Left lung (tissue), 10 donors: ENCODE data around the gene SMIM1. TPM values are rescaled to one million over a fixed set of nuclear protein-coding genes. Genes with fewer than 3 reads are reported as not detected.

Experiments
- ATAC-seq: fragments of 200-7000 bp; cut with Tn5 transposase; one replicate; pipeline ENCODE4 v1.9.1; 2020; ENCODE audit warnings: moderate library complexity
- DNase-seq, 4 donors: peaks; one replicate each; pipeline ENCODE4 v3.0.0-alpha.2; 2013 to 2020
- H3K27ac ChIP-seq, 2 donors: fragments of 200-600 bp; sonication (generic) in 1 of 2; one replicate each; pipeline versions ENCODE4 v1.5.0 to v1.8.0; 2020 to 2021
- H3K27me3 ChIP-seq, 2 donors: fragments of 200-600 bp; sonication (generic) in 1 of 2; one replicate each; pipeline versions ENCODE4 v1.5.0 to v1.8.0; 2020 to 2021
- H3K36me3 ChIP-seq, 2 donors: fragments of 200-600 bp; sonication (generic) in 1 of 2; one replicate each; pipeline versions ENCODE4 v1.5.0 to v1.8.0; 2020 to 2021
- H3K4me1 ChIP-seq, 2 donors: fragments of 200-600 bp; one replicate each; pipeline ENCODE4 v1.8.0; 2021
- H3K4me3 ChIP-seq, 2 donors: fragments of 200-600 bp; sonication (generic) in 1 of 2; one replicate each; pipeline versions ENCODE4 v1.5.0 to v1.8.0; 2020 to 2021; ENCODE audit warnings: mild to moderate bottlenecking in 1 of 2
- H3K9me3 ChIP-seq, 2 donors: fragments of 200-600 bp; sonication (generic) in 1 of 2; one replicate each; pipeline versions ENCODE4 v1.5.0 to v1.8.0; 2020 to 2021
- CTCF ChIP-seq, 2 donors: fragments of 200-600 bp; sonication (generic) in 1 of 2; IDR thresholded peaks; one replicate each; pipeline versions ENCODE4 v1.5.0 to v1.8.0; 2021; ENCODE audit warnings: antibody characterized with exemption in 2 of 2
- intact Hi-C, 2 donors: fragments of 100-400 bp; cut with DNase I; formaldehyde crosslinking; loops; one replicate each; pipeline versions ENCODE4 v1.11.2 to v1.14.2; 2022
- polyA plus RNA-seq, 6 donors: library from polyadenylated mRNA; unstranded; fragments of 120-200 nt; gene quantifications; one replicate each; pipeline ENCODE4 v1.2.1, GENCODE V29; 2013; ENCODE audit not compliant: insufficient read length in 6 of 6
- total RNA-seq, 2 donors: library from RNA; stranded (reverse); fragmentation: NEBNext Ultra II Directional; extraction: Animal tissue kit (Norgen Biotek cat#: 25700); gene quantifications; one replicate each; pipeline ENCODE4 v1.2.1, GENCODE V29; 2021
- donor health status: DM: no; HTN: yes; CAD: no.
- donor health status: DM: no; HTN: no; CAD: no.

The SMIM1 gene
- total and polyA plus RNA-seq, 8 donors: 1.6 to 7.4 (median 5.5) TPM

DNA sequence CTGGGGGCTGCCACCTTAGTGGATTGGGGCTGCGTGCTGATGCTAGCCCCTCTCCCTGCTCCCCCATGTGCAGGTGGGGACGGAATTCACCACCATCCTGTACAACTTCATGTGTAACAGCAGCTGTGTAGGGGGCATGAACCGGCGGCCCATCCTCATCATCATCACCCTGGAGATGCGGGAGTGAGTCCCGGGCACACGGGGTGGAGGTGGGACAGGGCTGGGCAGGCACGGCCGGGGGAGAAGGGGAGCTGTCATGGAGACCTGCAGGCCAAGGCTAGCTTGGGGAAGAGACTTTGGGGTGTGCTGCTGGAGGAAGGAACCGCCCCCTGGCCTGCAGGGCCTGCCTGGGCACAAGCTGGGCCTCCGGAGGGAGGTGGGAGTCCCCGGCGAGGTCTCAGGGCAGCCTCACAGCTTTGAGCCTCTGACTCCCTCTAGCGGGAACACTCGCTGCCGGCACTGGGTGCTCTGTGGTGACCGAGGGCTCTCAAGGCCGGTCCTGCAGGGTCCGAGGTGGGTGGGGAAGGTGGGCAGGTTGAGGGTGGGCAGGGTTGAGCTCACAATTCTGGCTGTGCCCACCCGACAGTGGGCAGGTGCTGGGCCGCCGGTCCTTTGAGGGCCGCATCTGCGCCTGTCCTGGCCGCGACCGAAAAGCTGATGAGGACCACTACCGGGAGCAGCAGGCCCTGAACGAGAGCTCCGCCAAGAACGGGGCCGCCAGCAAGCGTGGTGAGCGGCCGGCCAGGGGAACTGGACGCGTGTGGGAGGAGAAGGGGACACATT lies 45.3 kb upstream of the SMIM1 start:
- DNase-seq: peak in 1 of 4 donors; percentile 70
- ATAC-seq: peak; percentile 38
- Histone ChIP-seq H3K4me3 (no peak overlapping the region), H3K27me3 (peaks cover 0 to 55% of the 10 kb centered on the region in 2 donors), H3K36me3 (no peaks in the 10 kb centered on the region), H3K4me1 (no peaks in the 10 kb centered on the region), H3K9me3 (no peaks in the 10 kb centered on the region), H3K27ac (no peak overlapping the region)
- TF ChIP-seq CTCF (IDR thresholded peaks at IDR 0.05): peak in 1 of 2 donors; percentile 23
- intact Hi-C loops: no loop called here

DNA sequence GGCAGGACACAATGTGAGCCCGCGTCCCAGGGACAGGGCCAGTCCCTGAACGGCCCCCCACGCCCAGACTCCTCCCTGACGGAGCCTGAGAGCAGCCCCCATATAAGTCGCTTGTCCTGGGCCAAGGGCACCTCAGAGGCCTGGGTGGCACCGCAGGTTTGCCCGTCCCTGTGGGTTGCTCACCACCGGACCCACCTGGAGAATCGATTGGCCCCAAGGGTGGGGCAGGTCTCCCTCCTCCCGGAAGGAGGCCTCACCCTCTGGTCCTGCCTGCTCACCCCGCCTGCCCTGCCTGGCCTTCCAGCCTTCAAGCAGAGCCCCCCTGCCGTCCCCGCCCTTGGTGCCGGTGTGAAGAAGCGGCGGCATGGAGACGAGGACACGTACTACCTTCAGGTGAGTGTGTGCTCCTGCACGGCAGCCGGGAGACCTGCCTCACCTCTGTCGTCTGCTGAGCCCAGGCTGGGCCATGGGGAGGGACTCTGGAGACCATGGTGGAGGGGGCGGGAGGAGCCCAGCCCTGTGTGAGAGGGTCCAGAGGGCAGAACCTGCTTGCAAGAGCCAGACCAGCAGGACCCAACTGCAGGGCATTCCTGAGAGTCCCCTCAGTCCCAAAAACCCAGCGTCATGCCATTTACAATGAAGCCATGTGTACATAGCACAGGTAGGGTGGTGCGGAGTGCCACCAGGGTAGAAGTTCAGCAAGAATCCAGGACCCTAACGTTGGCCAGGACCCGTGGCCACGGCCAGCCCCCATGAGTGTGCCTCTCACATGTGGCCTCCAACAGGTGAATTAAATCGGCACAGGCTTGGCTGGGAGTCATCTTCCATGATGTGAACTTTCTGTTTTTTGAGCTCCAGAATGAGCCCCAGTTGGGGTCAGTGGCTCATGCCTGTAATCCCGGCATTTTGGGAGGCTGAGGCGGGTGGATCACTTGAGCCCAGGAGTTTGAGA lies 44.4 kb upstream of the SMIM1 start:
- DNase-seq: no peak
- Histone ChIP-seq H3K27ac (no peak overlapping the region), H3K4me1 (no peaks in the 10 kb centered on the region), H3K9me3 (no peaks in the 10 kb centered on the region), H3K27me3 (peaks cover 0 to 63% of the 10 kb centered on the region in 2 donors), H3K36me3 (no peaks in the 10 kb centered on the region), H3K4me3 (no peak overlapping the region)
- no peak for ATAC-seq
- TF ChIP-seq CTCF (IDR thresholded peaks at IDR 0.05): no peak
- intact Hi-C loops: no loop called here

GRCh38 chr1:3729594-3730542 lies 42.7 kb upstream of the SMIM1 start:
- H3K27ac ChIP-seq: no peak overlapping the region
- H3K4me1 ChIP-seq: no peaks in the 10 kb centered on the region
- no peak for ATAC-seq
- H3K4me3 ChIP-seq: no peak overlapping the region
- intact Hi-C loops: no loop called here
- no peak for TF ChIP-seq CTCF (IDR thresholded peaks at IDR 0.05)
- DNase-seq: peak in 1 of 4 donors; percentile 74
- peaks cover 0 to 68% of the 10 kb centered on the region in 2 donors for H3K27me3 ChIP-seq
- no peaks in the 10 kb centered on the region for H3K9me3 ChIP-seq
- H3K36me3 ChIP-seq: peaks cover 0 to 7% of the 10 kb centered on the region in 2 donors

DNA sequence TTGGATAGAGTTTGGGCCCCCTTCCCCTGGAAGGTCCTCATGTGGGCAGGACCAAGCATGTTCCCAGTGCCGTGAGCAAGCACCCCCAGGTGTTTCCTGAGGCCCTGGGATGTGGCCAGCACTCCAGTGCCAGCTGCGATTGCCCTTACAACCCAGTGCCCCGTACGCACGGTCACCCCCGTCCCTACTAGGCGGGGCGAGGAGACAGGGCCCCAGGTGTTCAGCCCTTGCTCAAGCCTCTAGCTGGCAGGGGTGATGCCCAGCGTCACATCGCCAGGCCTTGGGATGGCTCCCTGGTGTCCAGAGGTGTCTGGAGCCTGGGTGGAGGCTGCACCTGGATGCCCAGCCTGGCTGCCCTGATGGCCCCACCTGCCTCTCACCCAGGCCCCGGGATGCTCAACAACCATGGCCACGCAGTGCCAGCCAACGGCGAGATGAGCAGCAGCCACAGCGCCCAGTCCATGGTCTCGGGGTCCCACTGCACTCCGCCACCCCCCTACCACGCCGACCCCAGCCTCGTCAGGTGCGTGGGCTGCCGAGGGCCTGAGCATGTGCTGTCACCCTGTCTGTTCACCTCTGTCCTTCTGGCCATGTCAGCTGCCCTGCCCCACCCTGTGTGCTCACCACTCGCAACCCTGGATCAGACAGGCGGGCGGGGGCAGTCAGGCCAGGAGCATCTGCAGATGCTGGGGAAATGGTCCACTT lies 41.9 kb upstream of the SMIM1 start:
- ATAC-seq (no peak), DNase-seq (peak in 1 of 4 donors; percentile 74)
- no peak overlapping the region for H3K4me3 ChIP-seq
- H3K27me3 ChIP-seq: peaks cover 0 to 68% of the 10 kb centered on the region in 2 donors
- no peaks in the 10 kb centered on the region for H3K4me1 ChIP-seq
- H3K36me3 ChIP-seq: peaks cover 0 to 15% of the 10 kb centered on the region in 2 donors
- intact Hi-C loops: no loop called here
- no peak overlapping the region for H3K27ac ChIP-seq
- no peaks in the 10 kb centered on the region for H3K9me3 ChIP-seq
- no peak for TF ChIP-seq CTCF (IDR thresholded peaks at IDR 0.05)
